Right cardiac atrium (tissue), 5 donors: Measurements from ENCODE around the gene ADAMTS17. TPM values are rescaled to one million over a fixed set of nuclear protein-coding genes. Genes with fewer than 3 reads are reported as not detected.

Source experiments
- ATAC-seq, 2 donors: fragments of 200-7000 bp; cut with Tn5 transposase; one replicate each; pipeline versions ENCODE4 v1.8.0 to v1.9.1; 2020; ENCODE audit warnings: moderate library complexity in 2 of 2, mild to moderate bottlenecking in 1 of 2
- DNase-seq, 3 donors: peaks; one replicate each; pipeline ENCODE4 v3.0.0-alpha.2; 2020
- H3K27ac ChIP-seq: one replicate; pipeline ENCODE4 v1.5.1; 2013; ENCODE audit warnings: mild to moderate bottlenecking, low read length, control low read depth, moderate library complexity
- H3K27me3 ChIP-seq: one replicate; pipeline ENCODE4 v1.6.1; 2013; ENCODE audit not compliant: control insufficient read depth, insufficient read depth
- H3K4me1 ChIP-seq: one replicate; pipeline ENCODE4 v1.6.1; 2013; ENCODE audit warnings: low read length; ENCODE audit not compliant: control insufficient read depth, insufficient read depth
- H3K4me3 ChIP-seq: one replicate; pipeline ENCODE4 v1.5.1; 2013; ENCODE audit warnings: low read length, control low read depth
- H3K9me3 ChIP-seq: one replicate; pipeline ENCODE4 v1.6.1; 2013; ENCODE audit warnings: low read length; ENCODE audit not compliant: control insufficient read depth
- WGBS: extraction: QIAGEN DNeasy Blood & Tissue Kit; methylation state at CpG from one replicate; pipeline ENCODE4 v1.1.7; 2013; 5-methylcytosine and 5-hydroxymethylcytosine counted together
- intact Hi-C, 4 donors: fragments of 100-400 bp; cut with DNase I; formaldehyde crosslinking; loops; one replicate each; pipeline versions ENCODE4 v1.11.0 to v1.14.0; 2022 to 2023
- polyA plus RNA-seq: library from polyadenylated mRNA; stranded (reverse); fragments of 200-250 nt; gene quantifications from one replicate; pipeline ENCODE4 v1.2.3, GENCODE V29; 2013
- total RNA-seq, 4 donors: library from RNA; stranded (reverse); fragmentation: NEBNext Ultra II Directional; extraction: Animal tissue kit (Norgen Biotek cat#: 25700); gene quantifications; one replicate each; pipeline ENCODE4 v1.2.1, GENCODE V29; 2021
- donor health status: healthy with polysubstance abuse.
- donor health status: DM: no; HTN: yes; CAD: no.
- donor health status: DM: no; HTN: no; CAD: no.
- donor health status: DM: no; HTN: yes; CAD: no; lungs with severe emphysema.
- donor health status: DM: yes; HTN: yes; CAD: no.

Gene ADAMTS17
- total and polyA plus RNA-seq, 5 donors, result 1.2 to 6.5 (median 2.6) TPM

DNA sequence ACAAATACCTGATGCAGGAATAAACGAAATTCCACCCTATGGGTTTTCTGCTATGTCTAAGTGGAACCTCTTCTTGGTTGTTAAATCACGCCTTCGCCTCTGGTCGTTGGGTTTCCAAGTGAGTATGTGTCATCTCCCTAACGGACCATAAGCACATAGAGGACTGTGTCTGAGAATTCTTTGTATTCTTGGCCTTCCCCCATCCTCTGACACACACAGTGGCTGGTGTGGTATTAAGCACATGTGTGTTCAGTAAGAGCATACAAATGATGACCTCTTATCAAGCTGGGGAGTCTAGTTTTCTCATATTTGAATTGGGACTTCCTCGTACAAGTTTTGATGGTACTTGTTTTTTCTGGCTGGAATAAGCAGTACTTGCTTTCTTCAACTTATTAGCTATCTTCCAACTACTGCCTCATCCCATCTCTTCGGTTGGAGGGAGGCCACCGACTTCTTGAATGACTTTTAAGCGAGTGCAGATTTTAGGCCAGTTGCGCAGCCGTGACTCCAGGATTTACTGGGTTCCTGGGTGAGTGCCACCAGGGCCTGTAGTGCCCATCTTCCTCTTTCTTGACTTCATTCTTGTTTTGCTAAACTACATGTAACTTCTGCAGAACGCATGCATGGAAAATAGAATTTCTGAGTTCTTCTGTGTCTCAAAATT is 240.2 kb downstream of the ADAMTS17 start:
- ATAC-seq, result peak; percentile 78 to 82
- H3K4me1 ChIP-seq, result peaks cover 3% of the 10 kb centered on the region
- intact Hi-C loops, result no loop called here
- H3K4me3 ChIP-seq, result no peak overlapping the region
- no peaks in the 10 kb centered on the region for H3K9me3 ChIP-seq
- H3K27ac ChIP-seq, result peak overlapping the region; percentile 7
- WGBS, result 59% methylated on average over 12 of the region's 12 CpGs
- DNase-seq, result peak; percentile 53 to 77 (median 75)
- H3K27me3 ChIP-seq, result no peaks in the 10 kb centered on the region

- ATAC-seq, result no peak
- H3K4me1 ChIP-seq, result peaks cover 3% of the 10 kb centered on the region
- 81% methylated on average over 6 of the region's 6 CpGs for WGBS
- peak overlapping the region; percentile 4 for H3K27ac ChIP-seq
- intact Hi-C loops, result no loop called here
- H3K4me3 ChIP-seq, result no peak overlapping the region
- no peaks in the 10 kb centered on the region for H3K9me3 ChIP-seq
- DNase-seq, result peak in 1 of 3 donors; percentile 35
- no peaks in the 10 kb centered on the region for H3K27me3 ChIP-seq
These were observed 240.8 kb downstream of the ADAMTS17 start for GRCh38 chr15:100100926-100101325.

DNA sequence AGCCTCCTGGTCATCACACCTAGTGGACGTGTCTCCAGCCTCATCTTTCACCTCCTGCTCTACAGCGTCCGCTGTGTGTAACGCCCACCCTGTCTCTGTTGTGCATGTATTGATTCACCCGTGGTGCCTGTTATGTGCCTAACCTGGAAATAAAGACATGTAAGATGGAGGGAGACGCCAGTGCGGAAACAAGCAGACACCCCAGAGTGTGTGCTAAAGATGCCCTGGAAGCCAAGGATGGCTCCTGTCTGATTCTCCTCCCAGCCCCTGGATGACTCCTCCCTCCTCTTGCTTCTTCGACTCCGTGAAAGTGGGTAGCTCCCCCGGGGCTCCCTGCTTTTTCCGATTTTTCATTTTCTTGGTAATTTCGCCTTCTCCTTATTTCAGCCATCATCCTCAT is 241.8 kb downstream of the ADAMTS17 start:
- no peak overlapping the region for H3K4me3 ChIP-seq
- intact Hi-C loops, result no loop called here
- DNase-seq, result no peak
- H3K27ac ChIP-seq, result no peak overlapping the region
- no peaks in the 10 kb centered on the region for H3K9me3 ChIP-seq
- no peaks in the 10 kb centered on the region for H3K27me3 ChIP-seq
- ATAC-seq, result no peak
- WGBS, result 91% methylated on average over 12 of the region's 12 CpGs
- H3K4me1 ChIP-seq, result peaks cover 3% of the 10 kb centered on the region

GRCh38 chr15:100098705-100099104 is 243.1 kb downstream of the ADAMTS17 start:
- intact Hi-C loops, result no loop called here
- WGBS, result 95% methylated on average over 3 of the region's 3 CpGs
- ATAC-seq (no peak), DNase-seq (no peak)
- no peak overlapping the region for H3K27ac ChIP-seq
- H3K4me3 ChIP-seq, result no peak overlapping the region
- H3K4me1 ChIP-seq, result peaks cover 3% of the 10 kb centered on the region
- H3K9me3 ChIP-seq, result no peaks in the 10 kb centered on the region
- H3K27me3 ChIP-seq, result no peaks in the 10 kb centered on the region

- intact Hi-C loops, result no loop called here
- 87% methylated on average over 13 of the region's 13 CpGs for WGBS
- no peak for ATAC-seq
These were observed 244.2 kb downstream of the ADAMTS17 start for GRCh38 chr15:100097342-100098127.

DNA sequence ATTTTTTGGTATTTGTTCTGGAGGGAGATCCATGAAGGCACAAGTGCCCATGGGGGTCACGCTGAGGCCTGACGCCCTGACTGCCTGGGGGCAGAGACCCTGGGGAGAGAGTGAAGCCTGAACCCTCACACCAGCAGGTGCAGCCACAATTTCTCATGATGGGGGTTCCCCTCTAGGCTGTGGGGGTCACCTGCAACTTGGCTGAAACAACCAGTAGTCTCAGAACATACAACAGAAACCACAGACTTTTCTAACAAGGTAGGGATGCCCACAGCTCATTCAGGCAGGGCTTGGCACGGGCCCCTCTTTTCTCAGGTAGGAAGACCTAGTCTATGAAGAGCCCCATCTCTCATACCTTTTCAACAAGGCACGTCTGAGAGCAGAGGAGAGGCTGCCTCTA is 245.1 kb downstream of the ADAMTS17 start:
- intact Hi-C loops, result no loop called here

More at GRCh38 chr15:100097342-100098127, 244.2 kb downstream of the ADAMTS17 start:
- peak in 1 of 3 donors; percentile 23 for DNase-seq
- Histone ChIP-seq H3K27me3 (no peaks in the 10 kb centered on the region), H3K4me1 (peaks cover 3% of the 10 kb centered on the region), H3K9me3 (no peaks in the 10 kb centered on the region), H3K27ac (no peak overlapping the region), H3K4me3 (no peak overlapping the region)

GRCh38 chr15:100096248-100096600 is 245.6 kb downstream of the ADAMTS17 start:
- no peak overlapping the region for H3K27ac ChIP-seq
- 91% methylated on average over 9 of the region's 9 CpGs for WGBS
- peaks cover 3% of the 10 kb centered on the region for H3K4me1 ChIP-seq
- peak in 1 of 3 donors; percentile 37 for DNase-seq
- no peak overlapping the region for H3K4me3 ChIP-seq
- intact Hi-C loops, result no loop called here
- no peaks in the 10 kb centered on the region for H3K9me3 ChIP-seq
- H3K27me3 ChIP-seq, result no peaks in the 10 kb centered on the region
- no peak for ATAC-seq

More for the DNA sequence above, 245.1 kb downstream of the ADAMTS17 start:
- no peak overlapping the region for H3K4me3 ChIP-seq
- ATAC-seq (no peak), DNase-seq (no peak)
- WGBS, result 90% methylated on average over 4 of the region's 4 CpGs
- no peak overlapping the region for H3K27ac ChIP-seq
- peaks cover 3% of the 10 kb centered on the region for H3K4me1 ChIP-seq
- H3K9me3 ChIP-seq, result no peaks in the 10 kb centered on the region
- no peaks in the 10 kb centered on the region for H3K27me3 ChIP-seq

GRCh38 chr15:100095541-100096247 is 246.1 kb downstream of the ADAMTS17 start:
- Histone ChIP-seq H3K4me3 (no peak overlapping the region), H3K4me1 (peaks cover 3% of the 10 kb centered on the region), H3K27me3 (no peaks in the 10 kb centered on the region), H3K27ac (no peak overlapping the region), H3K9me3 (no peaks in the 10 kb centered on the region)
- WGBS, result 84% methylated on average over 13 of the region's 13 CpGs
- intact Hi-C loops, result no loop called here
- DNase-seq (no peak), ATAC-seq (no peak)

- Histone ChIP-seq H3K4me1 (peaks cover 3% of the 10 kb centered on the region), H3K27me3 (no peaks in the 10 kb centered on the region), H3K27ac (no peak overlapping the region), H3K4me3 (no peak overlapping the region), H3K9me3 (no peaks in the 10 kb centered on the region)
- WGBS, result 78% methylated on average over 3 of the region's 3 CpGs
- ATAC-seq (no peak), DNase-seq (peak in 1 of 3 donors; percentile 30)
- intact Hi-C loops, result no loop called here
These were observed 247.7 kb downstream of the ADAMTS17 start for GRCh38 chr15:100094127-100094510.

- intact Hi-C loops, result no loop called here
- ATAC-seq, result no peak
- H3K9me3 ChIP-seq, result no peaks in the 10 kb centered on the region
- no peak overlapping the region for H3K27ac ChIP-seq
- no peaks in the 10 kb centered on the region for H3K27me3 ChIP-seq
- peak in 1 of 3 donors; percentile 29 for DNase-seq
- WGBS, result 59% methylated on average over 13 of the region's 13 CpGs
- no peak overlapping the region for H3K4me3 ChIP-seq
- peaks cover 3% of the 10 kb centered on the region for H3K4me1 ChIP-seq
These were observed 248.3 kb downstream of the ADAMTS17 start for GRCh38 chr15:100093211-100094126.
